H9 (cell line): ENCODE data around the gene STXBP6. TPM values are rescaled to one million over a fixed set of nuclear protein-coding genes. Genes with fewer than 3 reads are reported as not detected.
A peak's percentile ranks its signal among the peaks of the same experiment; 100 is the strongest.

Source experiments
- DNase-seq: peaks from one replicate; pipeline ENCODE4 v3.0.0-alpha.2; 2017
- H2AFZ ChIP-seq: one replicate; pipeline ENCODE4 v1.6.1; 2013; ENCODE audit warnings: mild to moderate bottlenecking, low read length, control low read depth, moderate library complexity
- H2AK5ac ChIP-seq: 2 replicates; pipeline ENCODE4 v1.6.1; 2013; ENCODE audit warnings: low read length, control low read depth, mixed read lengths; ENCODE audit not compliant: insufficient read length
- H2BK120ac ChIP-seq: one replicate; pipeline ENCODE4 v1.6.1; 2013; ENCODE audit warnings: low read depth, mild to moderate bottlenecking, low read length, control low read depth, inconsistent platforms; ENCODE audit not compliant: poor library complexity, severe bottlenecking
- H2BK12ac ChIP-seq: 2 replicates; pipeline ENCODE4 v1.6.1; 2013; ENCODE audit warnings: low read length, control low read depth, mixed read lengths, low read depth; ENCODE audit not compliant: insufficient read length
- H2BK15ac ChIP-seq: 2 replicates; pipeline ENCODE4 v1.6.1; 2013; ENCODE audit warnings: low read depth, low read length, control low read depth
- H2BK20ac ChIP-seq: one replicate; pipeline ENCODE4 v1.6.1; 2013; ENCODE audit warnings: low read depth, mild to moderate bottlenecking, low read length, control low read depth, inconsistent platforms; ENCODE audit not compliant: poor library complexity, severe bottlenecking
- H2BK5ac ChIP-seq: 2 replicates; pipeline ENCODE4 v1.6.1; 2013; ENCODE audit warnings: low read length, control low read depth, mixed read lengths; ENCODE audit not compliant: insufficient read length
- H3K14ac ChIP-seq: 2 replicates; pipeline ENCODE4 v1.6.1; 2013; ENCODE audit warnings: low read length, control low read depth; ENCODE audit not compliant: insufficient read depth
- H3K18ac ChIP-seq: 2 replicates; pipeline ENCODE4 v1.6.1; 2013; ENCODE audit warnings: low read depth, mild to moderate bottlenecking, mixed read lengths, low read length, control low read depth; ENCODE audit not compliant: insufficient read length
- H3K23ac ChIP-seq: 2 replicates; pipeline ENCODE4 v1.6.1; 2013; ENCODE audit warnings: low read length, control low read depth, mixed read lengths, low read depth; ENCODE audit not compliant: insufficient read length
- H3K23me2 ChIP-seq: 2 replicates; pipeline ENCODE4 v1.6.1; 2013; ENCODE audit warnings: low read depth, mild to moderate bottlenecking, mixed read lengths, low read length, control low read depth; ENCODE audit not compliant: insufficient read length, poor library complexity, severe bottlenecking
- H3K27ac ChIP-seq: 2 replicates; pipeline ENCODE4 v1.5.1; 2013; ENCODE audit warnings: low read length, control low read depth, mixed read lengths, low read depth; ENCODE audit not compliant: insufficient read length
- H3K27me3 ChIP-seq: 2 replicates; pipeline ENCODE4 v1.6.1; 2013; ENCODE audit warnings: low read length, control low read depth, inconsistent platforms; ENCODE audit not compliant: insufficient read depth
- H3K4ac ChIP-seq: 2 replicates; pipeline ENCODE4 v1.6.1; 2013; ENCODE audit warnings: low read depth, mild to moderate bottlenecking, control low read depth, inconsistent platforms, low read length, moderate library complexity
- H3K4me1 ChIP-seq: 2 replicates; pipeline ENCODE4 v1.6.1; 2013; ENCODE audit warnings: low read length, control low read depth, inconsistent platforms; ENCODE audit not compliant: insufficient read depth
- H3K4me2 ChIP-seq: 2 replicates; pipeline ENCODE4 v1.6.1; 2013; ENCODE audit warnings: low read length, control low read depth, mixed read lengths; ENCODE audit not compliant: insufficient read length, insufficient read depth
- H3K56ac ChIP-seq: 2 replicates; pipeline ENCODE4 v1.6.1; 2013; ENCODE audit warnings: low read depth, mild to moderate bottlenecking, mixed read lengths, low read length, control low read depth; ENCODE audit not compliant: insufficient read length
- H3K79me1 ChIP-seq: 2 replicates; pipeline ENCODE4 v1.6.1; 2013; ENCODE audit warnings: low read depth, mild to moderate bottlenecking, moderate library complexity, low read length, control low read depth, inconsistent platforms; ENCODE audit not compliant: insufficient read depth, poor library complexity, severe bottlenecking
- H3K79me2 ChIP-seq: 2 replicates; pipeline ENCODE4 v1.6.1; 2013; ENCODE audit warnings: low read length, control low read depth, inconsistent platforms; ENCODE audit not compliant: insufficient read depth
- H3K9ac ChIP-seq: 2 replicates; pipeline ENCODE4 v1.6.1; 2013; ENCODE audit warnings: low read length, control low read depth, mixed read lengths; ENCODE audit not compliant: insufficient read length; ENCODE audit errors: extremely low read depth
- H3K9me3 ChIP-seq: one replicate; pipeline ENCODE4 v1.6.1; 2013; ENCODE audit warnings: low read depth, low read length, inconsistent platforms; ENCODE audit not compliant: control insufficient read depth
- H3T11ph ChIP-seq: one replicate; pipeline ENCODE4 v1.6.1; 2013; ENCODE audit warnings: mild to moderate bottlenecking, low read length, control low read depth, inconsistent platforms
- H4K20me1 ChIP-seq: one replicate; pipeline ENCODE4 v1.6.1; 2013; ENCODE audit not compliant: control insufficient read depth, insufficient read length, insufficient read depth
- H4K5ac ChIP-seq: 2 replicates; pipeline ENCODE4 v1.6.1; 2013; ENCODE audit warnings: low read depth, mild to moderate bottlenecking, mixed read lengths, low read length, control low read depth; ENCODE audit not compliant: insufficient read length
- H4K8ac ChIP-seq: replicated peaks from 2 replicates; pipeline ENCODE4 v1.6.1; 2013; ENCODE audit warnings: low read length, control low read depth, mixed read lengths, low read depth; ENCODE audit not compliant: insufficient read length
- H4K91ac ChIP-seq: 2 replicates; pipeline ENCODE4 v1.6.1; 2013; ENCODE audit warnings: low read depth, mild to moderate bottlenecking, moderate library complexity, mixed read lengths, low read length, control low read depth; ENCODE audit not compliant: insufficient read length
- H3K27ac Mint-ChIP-seq, 3 experiments: 2 replicates in 2 of 3; 3 replicates in 1 of 3; pipeline ENCODE4 v1.8.0; 2020 to 2021; ENCODE audit warnings: mixed read lengths in 3 of 3, mild to moderate bottlenecking in 1 of 3, moderate library complexity in 1 of 3
- H3K27me3 Mint-ChIP-seq: 2 replicates; pipeline ENCODE4 v1.8.0; 2021; ENCODE audit warnings: low read depth, mild to moderate bottlenecking, moderate library complexity, mixed read lengths
- H3K36me3 Mint-ChIP-seq, 3 experiments: 2 replicates in 2 of 3; 3 replicates in 1 of 3; pipeline ENCODE4 v1.8.0; 2020 to 2021; ENCODE audit warnings: low read depth in 3 of 3, mixed read lengths in 3 of 3; ENCODE audit not compliant: insufficient read depth in 1 of 3
- H3K4me1 Mint-ChIP-seq, 2 experiments: 2 replicates each; pipeline ENCODE4 v1.8.0; 2020; ENCODE audit warnings: mixed read lengths in 2 of 2
- H3K4me3 Mint-ChIP-seq, 2 experiments: 2 replicates in 1 of 2; 3 replicates in 1 of 2; pipeline ENCODE4 v1.8.0; 2020 to 2021; ENCODE audit warnings: mild to moderate bottlenecking in 2 of 2, mixed read lengths in 2 of 2, moderate library complexity in 1 of 2
- H3K9me3 Mint-ChIP-seq, 2 experiments: 2 replicates in 1 of 2; 3 replicates in 1 of 2; pipeline ENCODE4 v1.8.0; 2020; ENCODE audit warnings: mild to moderate bottlenecking in 2 of 2, mixed read lengths in 2 of 2, moderate library complexity in 1 of 2
- CTCF ChIP-seq: fragments of 200-600 bp; sonication (generic); conservative IDR thresholded peaks from 3 replicates; pipeline ENCODE4 v1.8.0; 2021; ENCODE audit warnings: antibody characterized with exemption, mild to moderate bottlenecking
- WGBS: extraction: QIAGEN DNeasy Blood & Tissue Kit; methylation state at CpG from one replicate; pipeline ENCODE4 v1.1.7; 2013; ENCODE audit warnings: missing lambda C conversion rate, low lambda C conversion rate, mixed read lengths; ENCODE audit not compliant: insufficient read length; ENCODE audit errors: extremely low coverage; 5-methylcytosine and 5-hydroxymethylcytosine counted together
- total RNA-seq: library from RNA; stranded (reverse); gene quantifications from 2 replicates; pipeline ENCODE4 v1.2.1, GENCODE V29; 2021

Gene STXBP6
- total RNA-seq, 1 experiment from 2014 or later = 3.6 TPM

DNA sequence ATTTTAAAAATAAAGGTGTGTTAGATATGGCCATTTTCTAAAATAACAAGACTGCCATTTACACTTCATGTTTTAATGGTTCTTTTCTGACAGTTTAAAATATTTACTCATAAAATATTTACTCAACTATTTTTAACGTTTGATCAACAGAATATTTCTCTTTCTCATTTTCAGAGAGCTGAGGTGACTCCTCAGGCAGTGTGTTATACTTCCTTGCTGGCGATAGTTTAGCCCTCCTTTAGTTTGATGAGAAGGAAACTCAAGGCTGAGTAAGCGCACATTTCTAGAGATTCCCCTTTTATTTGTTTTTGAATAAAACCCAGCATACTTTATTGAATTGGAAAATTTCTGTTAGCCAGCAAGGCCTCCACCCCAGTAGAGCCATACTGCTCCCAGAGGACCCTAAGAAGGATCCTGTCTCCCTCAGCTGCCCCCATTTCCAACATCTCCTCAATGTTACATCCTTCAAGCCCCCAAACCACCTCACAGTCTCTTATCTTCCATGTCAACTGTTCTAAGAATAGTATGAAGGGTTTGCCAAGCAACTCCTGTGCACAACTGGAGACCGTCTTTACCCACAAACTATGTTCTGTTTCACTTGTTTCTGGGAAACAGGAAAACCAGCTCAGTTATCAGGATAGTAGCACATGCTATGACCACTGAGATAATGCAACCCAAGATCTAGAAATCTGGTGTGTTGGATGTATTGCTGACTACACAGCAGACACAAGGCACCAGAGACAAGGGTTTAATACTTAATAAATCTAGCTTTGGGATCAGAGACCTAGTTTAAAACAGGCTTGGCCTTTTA, 129.5 kb downstream of the STXBP6 start:
- Mint-ChIP-seq H3K9me3 (no peaks in the 10 kb centered on the region), H3K4me1 (peaks cover 23 to 30% of the 10 kb centered on the region in 2 experiments), H3K27ac (no peak overlapping the region), H3K4me3 (no peak overlapping the region), H3K27me3 (no peaks in the 10 kb centered on the region), H3K36me3 (no peaks in the 10 kb centered on the region)
- Histone ChIP-seq H4K5ac (no peak overlapping the region), H3K79me2 (no peaks in the 10 kb centered on the region; the same call in 1 of the 2 replicates), H3K4me1 (peaks cover 2% of the 10 kb centered on the region; the same call in 1 of the 2 replicates), H3K9ac (no peak overlapping the region), H3K14ac (peak overlapping the region; percentile 51; the same call in 1 of the 2 replicates), H2AFZ (no peak overlapping the region), H3K9me3 (no peaks in the 10 kb centered on the region), H2BK20ac (no peak overlapping the region), H4K91ac (no peak overlapping the region), H3T11ph (no peak overlapping the region), H3K18ac (no peak overlapping the region), H3K27ac (no peak overlapping the region), H3K79me1 (no peaks in the 10 kb centered on the region), H2BK120ac (no peak overlapping the region), H2AK5ac (no peak overlapping the region), H3K4ac (no peak overlapping the region), H2BK5ac (no peak overlapping the region), H2BK12ac (no peak overlapping the region), H3K23me2 (no peaks in the 10 kb centered on the region), H2BK15ac (no peak overlapping the region), H4K20me1 (no peaks in the 10 kb centered on the region), H4K8ac (no peak overlapping the region), H3K4me2 (no peak overlapping the region), H3K27me3 (no peaks in the 10 kb centered on the region), H3K23ac (no peak overlapping the region), H3K56ac (no peak overlapping the region)
- 100% methylated on average over 1 of the region's 4 CpGs for WGBS
- DNase-seq = no peak
- no peak for TF ChIP-seq CTCF
